HG02885 (cell line): ENCODE data around the gene CST6.

ENCODE experiments used
- ATAC-seq: cut with Tn5 transposase; IDR thresholded peaks from one replicate; pipeline ENCODE4 v1.9.1; 2021; ENCODE audit warnings: mild to moderate bottlenecking; ENCODE audit not compliant: unreplicated experiment, poor library complexity

CST6 gene

GRCh38 chr11:66042996-66043906, 31.4 kb downstream of the CST6 start:
- no peak for ATAC-seq

- no peak for ATAC-seq
Observed at GRCh38 chr11:66044757-66045156, 32.9 kb downstream of the CST6 start.

GRCh38 chr11:66045177-66045639, 33.4 kb downstream of the CST6 start:
- ATAC-seq: no peak

GRCh38 chr11:66046901-66047300, 35.1 kb downstream of the CST6 start:
- ATAC-seq: no peak

- ATAC-seq: no peak
Observed at GRCh38 chr11:66047541-66048365, 35.9 kb downstream of the CST6 start.

- no peak for ATAC-seq
Observed at GRCh38 chr11:66048547-66049323, 36.9 kb downstream of the CST6 start, which contains the start of gene GAL3ST3. Gene GAL3ST3, minus strand, starts transcription at chr11:66049161. Its CDS starts 3,746 bp downstream, at chr11:66045415.

- ATAC-seq: no peak
Observed at GRCh38 chr11:66050581-66051231, 38.9 kb downstream of the CST6 start.

GRCh38 chr11:66051371-66051765, 39.6 kb downstream of the CST6 start:
- no peak for ATAC-seq

GRCh38 chr11:66051766-66052663, 40.2 kb downstream of the CST6 start, which contains the start of gene SF3B2:
Gene SF3B2, plus strand, starts transcription at chr11:66052364. Its CDS starts 21 bp downstream, at chr11:66052385.
- peak; percentile 96 for ATAC-seq

- no peak for ATAC-seq
Observed at GRCh38 chr11:66052664-66052982, 40.8 kb downstream of the CST6 start.

GRCh38 chr11:66055021-66055420, 43.2 kb downstream of the CST6 start:
- ATAC-seq: no peak

- ATAC-seq: no peak
Observed at GRCh38 chr11:66056501-66056900, 44.7 kb downstream of the CST6 start.

- no peak for ATAC-seq
Observed at GRCh38 chr11:66059966-66060680, 48.3 kb downstream of the CST6 start.

- no peak for ATAC-seq
Observed at GRCh38 chr11:66061268-66061667, 49.5 kb downstream of the CST6 start.

GRCh38 chr11:66062408-66062807, 50.6 kb downstream of the CST6 start:
- ATAC-seq: no peak
